Subcutaneous abdominal adipose tissue (tissue), 5 donors: ENCODE results near the gene TSPAN18.

Experiments used
- H3K27ac ChIP-seq: one replicate; pipeline ENCODE4 v1.7.0; 2013; ENCODE audit warnings: low read depth, mild to moderate bottlenecking, inconsistent platforms, low read length, moderate library complexity
- H3K27me3 ChIP-seq, 5 donors: one replicate each; pipeline ENCODE4 v1.7.0; 2013; ENCODE audit warnings: low read length in 5 of 5, inconsistent platforms in 1 of 5; ENCODE audit not compliant: control insufficient read depth in 5 of 5, insufficient read depth in 4 of 5
- H3K36me3 ChIP-seq, 5 donors: one replicate each; pipeline ENCODE4 v1.7.0; 2013; ENCODE audit warnings: low read length in 5 of 5; ENCODE audit not compliant: control insufficient read depth in 5 of 5, insufficient read depth in 5 of 5
- H3K4me1 ChIP-seq, 5 donors: one replicate each; pipeline ENCODE4 v1.7.0; 2013; ENCODE audit warnings: low read length in 5 of 5, mild to moderate bottlenecking in 3 of 5, moderate library complexity in 1 of 5; ENCODE audit not compliant: control insufficient read depth in 5 of 5, insufficient read depth in 5 of 5
- H3K4me3 ChIP-seq, 5 donors: one replicate each; pipeline ENCODE4 v1.7.0; 2013; ENCODE audit warnings: low read length in 5 of 5, low read depth in 1 of 5
- H3K9ac ChIP-seq, 5 donors: one replicate each; pipeline ENCODE4 v1.7.0; 2013; ENCODE audit warnings: low read length in 5 of 5, mild to moderate bottlenecking in 4 of 5, moderate library complexity in 3 of 5
- H3K9me3 ChIP-seq, 5 donors: one replicate each; pipeline ENCODE4 v1.7.0; 2013; ENCODE audit warnings: low read length in 5 of 5; ENCODE audit not compliant: control insufficient read depth in 5 of 5
- donor health status: healthy.
- donor health status: healthy.
- donor health status: healthy.
- donor health status: healthy.
- donor health status: healthy.

The TSPAN18 gene

GRCh38 chr11:44872556-44872955 is 145.8 kb downstream of the TSPAN18 start:
- no peaks in the 10 kb centered on the region for H3K36me3 ChIP-seq
- no peak overlapping the region for H3K4me3 ChIP-seq
- H3K9ac ChIP-seq, result no peak overlapping the region
- peaks cover 0 to 12% (median 0%) of the 10 kb centered on the region in 5 donors for H3K4me1 ChIP-seq
- H3K27ac ChIP-seq, result no peak overlapping the region
- peaks cover 0 to 7% (median 0%) of the 10 kb centered on the region in 5 donors for H3K27me3 ChIP-seq
- peaks cover 0 to 10% (median 0%) of the 10 kb centered on the region in 5 donors for H3K9me3 ChIP-seq

GRCh38 chr11:44873537-44873936 is 146.8 kb downstream of the TSPAN18 start:
- no peak overlapping the region for H3K4me3 ChIP-seq

GRCh38 chr11:44874284-44874683 is 147.5 kb downstream of the TSPAN18 start:
- Histone ChIP-seq H3K9me3 (peaks cover 0 to 10% (median 0%) of the 10 kb centered on the region in 5 donors), H3K27me3 (peaks cover 0 to 9% (median 2%) of the 10 kb centered on the region in 5 donors), H3K4me1 (peaks cover 0 to 21% (median 4%) of the 10 kb centered on the region in 5 donors), H3K36me3 (no peaks in the 10 kb centered on the region), H3K27ac (no peak overlapping the region), H3K9ac (no peak overlapping the region), H3K4me3 (no peak overlapping the region)

More at GRCh38 chr11:44873537-44873936, 146.8 kb downstream of the TSPAN18 start:
- peaks cover 0 to 10% (median 0%) of the 10 kb centered on the region in 5 donors for H3K9me3 ChIP-seq
- H3K4me1 ChIP-seq, result peaks cover 0 to 21% (median 4%) of the 10 kb centered on the region in 5 donors
- no peak overlapping the region for H3K27ac ChIP-seq
- no peak overlapping the region for H3K9ac ChIP-seq
- H3K27me3 ChIP-seq, result peaks cover 0 to 13% (median 2%) of the 10 kb centered on the region in 5 donors
- no peaks in the 10 kb centered on the region for H3K36me3 ChIP-seq

- H3K36me3 ChIP-seq, result no peaks in the 10 kb centered on the region
- peaks cover 0 to 21% (median 4%) of the 10 kb centered on the region in 5 donors for H3K4me1 ChIP-seq
- no peak overlapping the region for H3K9ac ChIP-seq
- H3K4me3 ChIP-seq, result no peak overlapping the region
- H3K27me3 ChIP-seq, result peaks cover 0 to 9% (median 2%) of the 10 kb centered on the region in 5 donors
- no peak overlapping the region for H3K27ac ChIP-seq
- H3K9me3 ChIP-seq, result peaks cover 0 to 10% (median 0%) of the 10 kb centered on the region in 5 donors
Measured at GRCh38 chr11:44875037-44875436, 148.3 kb downstream of the TSPAN18 start.

- Histone ChIP-seq H3K27ac (no peak overlapping the region), H3K4me1 (peaks cover 0 to 19% (median 4%) of the 10 kb centered on the region in 5 donors), H3K9me3 (peaks cover 0 to 4% (median 0%) of the 10 kb centered on the region in 5 donors), H3K27me3 (peaks cover 0 to 13% (median 2%) of the 10 kb centered on the region in 5 donors), H3K9ac (no peak overlapping the region), H3K4me3 (no peak overlapping the region), H3K36me3 (no peaks in the 10 kb centered on the region)
Measured at GRCh38 chr11:44876194-44876723, 149.5 kb downstream of the TSPAN18 start.

GRCh38 chr11:44876906-44877305 is 150.1 kb downstream of the TSPAN18 start:
- Histone ChIP-seq H3K27me3 (peaks cover 0 to 13% (median 2%) of the 10 kb centered on the region in 5 donors), H3K4me3 (no peak overlapping the region), H3K36me3 (no peaks in the 10 kb centered on the region), H3K9ac (no peak overlapping the region), H3K9me3 (no peaks in the 10 kb centered on the region), H3K27ac (no peak overlapping the region), H3K4me1 (peaks cover 0 to 24% (median 4%) of the 10 kb centered on the region in 5 donors)

- peaks cover 0 to 13% (median 2%) of the 10 kb centered on the region in 5 donors for H3K27me3 ChIP-seq
- H3K4me1 ChIP-seq, result peaks cover 0 to 29% (median 4%) of the 10 kb centered on the region in 5 donors
- no peak overlapping the region for H3K27ac ChIP-seq
- H3K9me3 ChIP-seq, result no peaks in the 10 kb centered on the region
- H3K4me3 ChIP-seq, result peak overlapping the region in 1 of 5 donors; percentile 1
- H3K36me3 ChIP-seq, result no peaks in the 10 kb centered on the region
- peak overlapping the region in 1 of 5 donors; percentile 2 for H3K9ac ChIP-seq
Measured at GRCh38 chr11:44877571-44878497, 151.1 kb downstream of the TSPAN18 start.

GRCh38 chr11:44878711-44879110 is 151.9 kb downstream of the TSPAN18 start:
- Histone ChIP-seq H3K9ac (no peak overlapping the region), H3K36me3 (no peaks in the 10 kb centered on the region), H3K9me3 (no peaks in the 10 kb centered on the region), H3K27ac (no peak overlapping the region), H3K27me3 (peaks cover 0 to 13% (median 2%) of the 10 kb centered on the region in 5 donors), H3K4me3 (no peak overlapping the region), H3K4me1 (peaks cover 0 to 29% (median 4%) of the 10 kb centered on the region in 5 donors)

- no peak overlapping the region for H3K27ac ChIP-seq
- peaks cover 0 to 29% (median 4%) of the 10 kb centered on the region in 5 donors for H3K4me1 ChIP-seq
Measured at GRCh38 chr11:44879432-44879831, 152.7 kb downstream of the TSPAN18 start.

GRCh38 chr11:44880511-44880910 is 153.7 kb downstream of the TSPAN18 start:
- no peak overlapping the region for H3K27ac ChIP-seq
- H3K9me3 ChIP-seq, result no peaks in the 10 kb centered on the region
- peaks cover 0 to 13% (median 2%) of the 10 kb centered on the region in 5 donors for H3K27me3 ChIP-seq
- H3K4me1 ChIP-seq, result peaks cover 0 to 31% (median 4%) of the 10 kb centered on the region in 5 donors
- no peaks in the 10 kb centered on the region for H3K36me3 ChIP-seq
- H3K4me3 ChIP-seq, result no peak overlapping the region
- H3K9ac ChIP-seq, result no peak overlapping the region

More at GRCh38 chr11:44879432-44879831, 152.7 kb downstream of the TSPAN18 start:
- Histone ChIP-seq H3K9ac (no peak overlapping the region), H3K36me3 (no peaks in the 10 kb centered on the region), H3K9me3 (no peaks in the 10 kb centered on the region), H3K27me3 (peaks cover 0 to 13% (median 2%) of the 10 kb centered on the region in 5 donors), H3K4me3 (no peak overlapping the region)
